Heart right ventricle (tissue), 16 donors: ENCODE data around the gene CTBP1. TPM values are rescaled to one million over a fixed set of nuclear protein-coding genes. Genes with fewer than 3 reads are reported as not detected.

Experiments
- ATAC-seq, 8 donors: fragments of 200-7000 bp; cut with Tn5 transposase; one replicate each; pipeline ENCODE4 v1.9.1; 2020; ENCODE audit warnings: mild to moderate bottlenecking in 8 of 8, moderate library complexity in 8 of 8, moderate number of reproducible peaks in 1 of 8
- DNase-seq, 2 donors: peaks; one replicate each; pipeline ENCODE4 v3.0.0-alpha.2; 2020
- H3K27ac ChIP-seq, 10 donors: fragments of 200-600 bp; sonication (generic) in 2 of 10; one replicate each; pipeline versions ENCODE4 v1.5.0 to v1.8.0; 2020 to 2022; ENCODE audit warnings: mild to moderate bottlenecking in 3 of 10
- H3K27me3 ChIP-seq, 7 donors: fragments of 200-600 bp; one replicate each; pipeline ENCODE4 v1.8.0; 2021 to 2022; ENCODE audit warnings: mild to moderate bottlenecking in 2 of 7
- H3K36me3 ChIP-seq, 9 donors: fragments of 200-600 bp; sonication (generic) in 1 of 9; one replicate each; pipeline versions ENCODE4 v1.5.0 to v1.8.0; 2020 to 2022; ENCODE audit warnings: mild to moderate bottlenecking in 2 of 9
- H3K4me1 ChIP-seq, 9 donors: fragments of 200-600 bp; sonication (generic) in 1 of 9; one replicate each; pipeline versions ENCODE4 v1.5.0 to v1.8.0; 2020 to 2022; ENCODE audit warnings: mild to moderate bottlenecking in 4 of 9
- H3K4me3 ChIP-seq, 10 donors: fragments of 200-600 bp; sonication (generic) in 2 of 10; one replicate each; pipeline versions ENCODE4 v1.5.0 to v1.8.0; 2020 to 2022; ENCODE audit warnings: mild to moderate bottlenecking in 7 of 10, moderate library complexity in 2 of 10
- H3K9me3 ChIP-seq, 11 donors: fragments of 200-600 bp in 10 of 11; sonication (generic) in 2 of 11; one replicate each; pipeline versions ENCODE4 v1.5.0 to v1.8.0; 2013 to 2022; ENCODE audit warnings: mild to moderate bottlenecking in 2 of 11, control low read depth in 1 of 11, moderate library complexity in 1 of 11
- CTCF ChIP-seq, 9 donors: fragments of 200-600 bp; sonication (generic) in 2 of 9; IDR thresholded peaks; one replicate each; pipeline versions ENCODE4 v1.5.0 to v1.8.0; 2021 to 2022; ENCODE audit warnings: antibody characterized with exemption in 9 of 9, mild to moderate bottlenecking in 5 of 9, moderate library complexity in 1 of 9
- WGBS, 2 donors: extraction: QIAGEN DNeasy Blood & Tissue Kit; methylation state at CpG; one replicate each; pipeline ENCODE4 v1.1.7; 2013; ENCODE audit warnings: inconsistent platforms in 1 of 2; 5-methylcytosine and 5-hydroxymethylcytosine counted together
- intact Hi-C, 10 donors: fragments of 100-400 bp; cut with DNase I; formaldehyde crosslinking; loops; one replicate each; pipeline versions ENCODE4 v1.11.1 to v1.14.2; 2022
- polyA plus RNA-seq, 2 donors: library from polyadenylated mRNA; stranded (reverse); fragments of 200-250 nt; gene quantifications; one replicate each; pipeline ENCODE4 v1.2.3, GENCODE V29; 2013
- total RNA-seq, 10 donors: library from RNA; stranded (reverse); fragmentation: NEBNext Ultra II Directional in 3 of 10; extraction: Animal tissue kit (Norgen Biotek cat#: 25700) in 3 of 10; gene quantifications; one replicate each; pipeline versions ENCODE4 v1.2.1 to v1.2.4, GENCODE V29; 2021 to 2023
- donor health status: Arrhythmogenic right ventricular cardiomyopathy.
- donor health status: ischemic (EF 13 %, LVEDD 7.1; RV severe dilation, severe dysfunction).
- donor health status: healthy with polysubstance abuse.
- donor health status: DM: no; HTN: yes; CAD: no.
- donor health status: DM: no; HTN: no; CAD: no.
- donor health status: ischemic (EF 25% LVEDD 6.9; RV normal size, moderate dysfunction).
- donor health status: ischemic (EF 25% LVEDD 5.7; RV mildly dilated, moderate dysfunction).
- donor health status: healthy.
- donor health status: DM: yes; HTN: yes; CAD: no.
- donor health status: Ischemic cardiomyopathy.
- donor health status: ischemic (EF 35%, LVEDD 5.7; RV mildly dilated, moderate dysfunction).
- donor health status: nonischemic (EF 11% LVEDD 7.7; RV severe dilation, severe dysfunction).
- donor health status: DM: yes; HTN: yes; CAD: no.
- donor health status: PGD.
- donor health status: ischemic (EF 29% LVEDD 5.4; RV normal size, mild dysfunction).
- donor health status: nonischemic (EF 23%, LVEDD 6.1; RV moderate dilation, normal function).

Gene CTBP1
- total and polyA plus RNA-seq, 12 donors: 98.6 to 132 (median 121) TPM

DNA sequence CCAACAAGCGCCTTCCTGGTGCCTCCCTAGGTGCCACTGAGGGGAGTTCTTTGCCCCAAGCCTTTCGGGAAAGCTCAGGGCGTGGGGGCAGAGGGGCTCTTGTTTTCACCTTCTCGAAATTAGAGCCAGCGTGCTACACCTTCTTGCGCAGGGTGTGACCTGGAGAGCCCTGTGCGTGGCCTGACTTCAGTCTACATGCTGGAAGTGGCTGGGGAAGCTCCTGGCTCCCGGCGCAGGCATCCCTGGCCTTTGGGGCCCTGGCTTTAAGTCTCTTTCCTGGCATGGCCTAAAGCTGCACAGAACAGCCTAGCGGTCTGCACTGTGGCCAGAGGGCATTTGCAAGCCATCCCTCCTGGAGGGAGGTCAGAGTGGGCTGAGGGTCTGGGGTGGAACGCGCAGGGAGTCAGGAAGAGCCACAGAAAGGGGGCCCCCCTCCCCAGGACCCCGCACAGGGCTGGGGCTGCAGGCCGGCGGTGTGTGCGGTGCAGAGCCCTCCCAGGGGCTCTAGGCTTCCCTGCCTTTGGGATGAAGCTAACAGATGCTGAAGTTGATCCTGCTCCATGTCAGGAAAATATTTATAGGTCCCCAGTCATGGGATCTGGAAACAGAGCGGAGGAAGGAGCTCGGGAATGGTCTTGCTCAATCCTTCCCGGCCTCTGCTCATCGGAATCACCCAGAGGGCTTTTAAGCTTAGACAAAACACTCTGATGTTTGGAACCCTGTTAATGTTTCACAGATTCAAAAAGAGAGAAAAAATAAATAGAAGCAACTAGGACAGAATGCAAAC, 75.8 kb downstream of the CTBP1 start:
- peak overlapping the region in 5 of 10 donors; percentile 22 to 51 (median 26) for H3K4me3 ChIP-seq
- peak; percentile 28 to 68 (median 60) for ATAC-seq

DNA sequence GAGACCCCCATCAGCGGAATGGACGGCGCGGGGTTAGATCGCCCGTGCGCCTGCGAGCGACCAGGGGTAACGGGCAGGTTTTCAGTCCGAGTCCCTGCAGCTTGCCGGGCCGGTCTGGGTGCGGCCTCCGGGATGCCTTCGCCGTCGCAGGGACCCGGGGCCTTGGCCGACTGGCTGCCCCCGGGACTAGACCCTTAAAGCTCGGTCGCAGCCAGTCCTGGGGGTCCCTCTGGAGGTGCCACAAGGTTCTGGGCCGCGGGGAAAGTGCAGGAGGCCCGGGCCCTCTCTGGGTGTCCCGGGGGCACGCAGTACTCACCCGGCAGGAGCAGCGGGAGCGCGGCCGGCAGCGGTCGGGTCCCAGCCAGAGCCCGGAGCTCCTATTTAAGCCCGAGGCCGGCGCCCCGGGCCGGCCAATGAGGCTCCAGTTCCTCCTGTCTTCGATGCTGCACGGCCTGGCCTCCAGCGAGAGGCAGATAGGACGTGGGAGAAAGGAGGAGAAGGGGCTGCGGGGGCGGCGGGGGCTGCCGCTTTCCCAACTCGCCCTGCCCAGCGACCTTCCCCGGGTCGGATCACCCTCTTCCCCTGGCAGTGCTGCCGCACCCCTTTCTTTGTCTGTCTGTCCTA, 76.6 kb downstream of the CTBP1 start, which contains the start of gene SPON2:
Gene SPON2 (minus strand): TSS at position 356 of the 624 bp plus-strand sequence.
- H3K4me1 ChIP-seq: peaks cover 14 to 59% (median 42%) of the 10 kb centered on the region in 9 donors
- DNase-seq: peak in 1 of 2 donors; percentile 56

More for the DNA sequence above, 75.8 kb downstream of the CTBP1 start:
- Histone ChIP-seq H3K4me1 (peaks cover 10 to 56% (median 44%) of the 10 kb centered on the region in 9 donors), H3K9me3 (no peaks in the 10 kb centered on the region), H3K27ac (peak overlapping the region; percentile 56 to 85 (median 66)), H3K36me3 (peaks cover 0 to 12% (median 0%) of the 10 kb centered on the region in 9 donors), H3K27me3 (peaks cover 9 to 54% (median 30%) of the 10 kb centered on the region in 7 donors)
- intact Hi-C loops: loop anchor here in 4 of 10 donors (1.0 to 5.0 kb wide), 5 partner anchors 20 to 74 kb away; partner anchors contain the start of gene CTBP1 (in 1 of the 4)
- 47 to 55% methylated on average over 19 to 20 of the region's 20 CpGs for WGBS, 2 donors
- no peak for DNase-seq
- TF ChIP-seq CTCF (IDR thresholded peaks at IDR 0.05): no peak

GRCh38 chr4:1171311-1172227, 77.4 kb downstream of the CTBP1 start:
- peak in 1 of 9 donors; percentile 14 for TF ChIP-seq CTCF (IDR thresholded peaks at IDR 0.05)
- no peaks in the 10 kb centered on the region for H3K9me3 ChIP-seq
- H3K27me3 ChIP-seq: peaks cover 9 to 54% (median 30%) of the 10 kb centered on the region in 7 donors
- H3K4me3 ChIP-seq: peak overlapping the region; percentile 16 to 63 (median 52)
- H3K4me1 ChIP-seq: peaks cover 14 to 60% (median 47%) of the 10 kb centered on the region in 9 donors
- DNase-seq (no peak), ATAC-seq (no peak)
- WGBS, 2 donors: 2 to 4% methylated on average over 86 to 88 of the region's 88 CpGs
- peaks cover 0 to 12% (median 0%) of the 10 kb centered on the region in 9 donors for H3K36me3 ChIP-seq
- H3K27ac ChIP-seq: peak overlapping the region; percentile 12 to 77 (median 60)
- intact Hi-C loops: loop anchor here in 4 of 10 donors (1.0 to 5.0 kb wide), 5 partner anchors 21 to 76 kb away; partner anchors contain the start of gene CTBP1 (in 1 of the 4)

More for the DNA sequence above, 76.6 kb downstream of the CTBP1 start, which contains the start of gene SPON2:
- H3K27me3 ChIP-seq: peaks cover 9 to 54% (median 30%) of the 10 kb centered on the region in 7 donors
- ATAC-seq: peak; percentile 9 to 50 (median 42)
- H3K27ac ChIP-seq: peak within 1 kb of the TSS; percentile 56 to 85 (median 70)
- WGBS, 2 donors: 5% methylated on average over 52 to 54 of the region's 54 CpGs
- intact Hi-C loops: loop anchor here in 4 of 10 donors (1.0 to 5.0 kb wide), 5 partner anchors 20 to 75 kb away; partner anchors contain the start of gene CTBP1 (in 1 of the 4)
- H3K9me3 ChIP-seq: no peaks in the 10 kb centered on the region
- TF ChIP-seq CTCF (IDR thresholded peaks at IDR 0.05): no peak
- H3K36me3 ChIP-seq: peaks cover 0 to 12% (median 0%) of the 10 kb centered on the region in 9 donors
- peak within 1 kb of the TSS; percentile 16 to 63 (median 52) for H3K4me3 ChIP-seq
